GM23248 (cell line): ENCODE results near the gene TMED4.

Source experiments
- EZH2 ChIP-seq: fragments of 200-600 bp; sonication (generic); IDR thresholded peaks from 2 replicates; pipeline ENCODE4 v1.6.1; 2018; ENCODE audit warnings: antibody characterized with exemption, mild to moderate bottlenecking; ENCODE audit not compliant: insufficient read depth, poor library complexity, severe bottlenecking
- EZH2phosphoT487 ChIP-seq: fragments of 200-600 bp; sonication (generic); IDR thresholded peaks from 2 replicates; pipeline ENCODE4 v1.6.1; 2018; ENCODE audit warnings: antibody characterized with exemption, moderate library complexity, mild to moderate bottlenecking, low read depth; ENCODE audit not compliant: insufficient read depth

GRCh38 chr7:44609829-44610228, 27.8 kb upstream of the TMED4 start:
- TF ChIP-seq EZH2phosphoT487 (no peak), EZH2 (no peak)
